K562 treated with DMSO at 1 percent for 4 hours (cell line): ENCODE measurements around the gene KCNK13. TPM values are rescaled to one million over a fixed set of nuclear protein-coding genes. Genes with fewer than 3 reads are reported as not detected.

ENCODE experiments used
- total RNA-seq: library from RNA; unstranded; fragments of 300-600 nt; gene quantifications from 2 replicates; pipeline ENCODE4 v1.2.3, GENCODE V29; 2022; ENCODE audit not compliant: insufficient read depth

Gene KCNK13
- total RNA-seq = not detected in 2 replicates

DNA sequence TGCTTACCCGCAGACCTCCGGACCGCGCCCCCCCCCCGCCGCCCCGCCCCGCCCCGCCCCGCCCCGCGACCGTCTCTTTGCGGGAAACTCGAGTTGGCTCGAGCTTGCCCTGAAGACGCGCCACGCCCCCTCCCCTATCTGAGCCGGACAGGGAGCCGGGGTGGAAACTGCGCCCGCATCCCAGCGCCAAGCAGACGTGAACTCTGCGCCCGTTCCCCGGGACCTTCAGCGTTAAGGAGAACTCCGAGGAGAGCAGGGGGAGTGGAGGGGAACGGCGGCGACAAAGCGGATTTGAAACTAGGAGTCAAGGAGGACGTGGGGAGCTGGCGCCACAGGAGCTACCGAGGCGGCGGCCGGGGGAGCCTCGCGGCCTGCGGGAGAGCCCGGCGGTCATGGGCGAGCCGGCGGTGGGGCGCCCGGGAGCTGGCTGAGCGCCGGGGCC lies at the start of gene KCNK13:
TSS of gene KCNK13 (plus strand) at position 310 of the 442 bp plus-strand sequence. CDS start 212 bp downstream, outside the sequence.

Other genes starting within 250 kb of the KCNK13 start
- gene EFCAB11, start 107.3 kb upstream of the KCNK13 start, total RNA-seq = 2.6 and 10.8 TPM in 2 replicates
- 10.0 and 11.8 TPM in 2 replicates for gene TDP1, start 106.1 kb upstream of the KCNK13 start, total RNA-seq
- gene PSMC1, start 194.6 kb downstream of the KCNK13 start, total RNA-seq = 121 and 138 TPM in 2 replicates